A673 (cell line): ENCODE results near the gene PI4K2A. TPM values are rescaled to one million over a fixed set of nuclear protein-coding genes. Genes with fewer than 3 reads are reported as not detected.

Experiments
- BruUV-seq: library from RNA; stranded (reverse); fragments of 400-500 nt; replicated peaks from 2 replicates; lab custom pipeline; 2021; lab: Mats Ljungman, UMichigan
- CTCF ChIA-PET: fragments of 300-600 bp; sonication (Branson Sonifier 250); formaldehyde crosslinking; loops from one replicate; lab custom pipeline; 2022; ENCODE audit warnings: antibody characterized with exemption; lab: Charles Lee
- POLR2A ChIA-PET: fragments of 300-600 bp; sonication (Branson Sonifier 250); formaldehyde crosslinking; loops from one replicate; lab custom pipeline; 2022; ENCODE audit warnings: antibody characterized with exemption; ENCODE audit not compliant: low non-redundant PET; lab: Charles Lee
- DNase-seq: peaks from one replicate; pipeline ENCODE4 v3.0.0-alpha.2; 2015; ENCODE audit warnings: low spot score
- H3K27ac ChIP-seq: fragments of 200-600 bp; sonication (generic); 2 replicates; pipeline ENCODE4 v1.5.1; 2016; ENCODE audit warnings: mixed run types, low read depth, mild to moderate bottlenecking, mixed read lengths, antibody characterized with exemption, low read length; ENCODE audit not compliant: poor library complexity, severe bottlenecking
- H3K27me3 ChIP-seq: fragments of 200-600 bp; sonication (generic); replicated peaks from 2 replicates; pipeline ENCODE4 v1.6.1; 2017; ENCODE audit warnings: mixed run types, low read depth, mild to moderate bottlenecking, mixed read lengths, antibody characterized with exemption, low read length; ENCODE audit not compliant: insufficient read depth, poor library complexity
- H3K36me3 ChIP-seq: fragments of 200-600 bp; sonication (generic); 2 replicates; pipeline ENCODE4 v1.6.1; 2016; ENCODE audit warnings: mixed run types, mild to moderate bottlenecking, mixed read lengths, antibody characterized with exemption, low read length; ENCODE audit not compliant: insufficient read depth, poor library complexity, severe bottlenecking
- H3K4me1 ChIP-seq: fragments of 200-600 bp; sonication (generic); 2 replicates; pipeline ENCODE4 v1.6.1; 2017; ENCODE audit warnings: mixed run types, mild to moderate bottlenecking, mixed read lengths, antibody characterized with exemption, low read length; ENCODE audit not compliant: insufficient read depth, poor library complexity, severe bottlenecking
- H3K4me3 ChIP-seq: fragments of 200-600 bp; sonication (generic); 2 replicates; pipeline ENCODE4 v1.5.1; 2016; ENCODE audit warnings: low read depth, mixed run types, mild to moderate bottlenecking, mixed read lengths, low read length; ENCODE audit not compliant: poor library complexity, severe bottlenecking
- H3K9me3 ChIP-seq: fragments of 200-600 bp; sonication (generic); 2 replicates; pipeline ENCODE4 v1.6.1; 2016; ENCODE audit warnings: mixed run types, low read depth, mild to moderate bottlenecking, mixed read lengths, antibody characterized with exemption, low read length; ENCODE audit not compliant: poor library complexity, severe bottlenecking
- CTCF ChIP-seq: fragments of 300-800, 200-600 bp; sonication (generic); conservative IDR thresholded peaks from 2 replicates; pipeline ENCODE4 v1.5.1; 2017; ENCODE audit warnings: low read depth, mild to moderate bottlenecking, antibody characterized with exemption, low read length, moderate library complexity, mixed read lengths
- EZH2 ChIP-seq: fragments of 200-600 bp; sonication (generic); IDR thresholded peaks from 2 replicates; pipeline ENCODE4 v1.6.1; 2017; ENCODE audit warnings: borderline replicate concordance, low read depth, mild to moderate bottlenecking, mixed read lengths, antibody characterized with exemption, low read length; ENCODE audit not compliant: poor library complexity, severe bottlenecking
- intact Hi-C: fragments of 100-400 bp; cut with micrococcal nuclease; formaldehyde crosslinking; loops from one replicate; pipeline ENCODE4 v1.10.0; 2022; ENCODE audit not compliant: unreplicated experiment
- total RNA-seq: library from RNA; stranded (reverse); gene quantifications from 2 replicates; pipeline ENCODE4 v1.2.3, GENCODE V29; 2021

Gene PI4K2A
- total RNA-seq, 1 experiment from 2014 or later, result 23.6 TPM

GRCh38 chr10:97607095-97607636, 33.3 kb upstream of the PI4K2A start:
- Histone ChIP-seq H3K4me1 (no peaks in the 10 kb centered on the region), H3K36me3 (no peaks in the 10 kb centered on the region), H3K4me3 (no peak overlapping the region), H3K27me3 (no peaks in the 10 kb centered on the region), H3K9me3 (no peaks in the 10 kb centered on the region), H3K27ac (no peak overlapping the region)
- DNase-seq, result no peak
- intact Hi-C loops, result no loop called here
- no TSS peak for BruUV-seq
- POLR2A ChIA-PET, result no interaction called here
- no peak for TF ChIP-seq EZH2
- TF ChIP-seq CTCF, result no peak
- CTCF ChIA-PET, result no interaction called here

- POLR2A ChIA-PET, result no interaction called here
- DNase-seq, result no peak
- Histone ChIP-seq H3K9me3 (no peaks in the 10 kb centered on the region), H3K27me3 (no peaks in the 10 kb centered on the region), H3K27ac (no peak overlapping the region), H3K4me1 (no peaks in the 10 kb centered on the region), H3K4me3 (no peak overlapping the region), H3K36me3 (no peaks in the 10 kb centered on the region)
- CTCF ChIA-PET, result interaction anchor here (1.6 kb wide), 1 partner anchor 37 kb away, joined by 3 read pairs; the partner anchor contains the start of gene ANKRD2
- intact Hi-C loops, result no loop called here
- no TSS peak for BruUV-seq
- TF ChIP-seq CTCF (no peak), EZH2 (no peak)
Measured at GRCh38 chr10:97608991-97609561, 31.4 kb upstream of the PI4K2A start.

- TF ChIP-seq CTCF (no peak), EZH2 (no peak)
- no peaks in the 10 kb centered on the region for H3K4me1 ChIP-seq
- no TSS peak for BruUV-seq
- POLR2A ChIA-PET, result no interaction called here
- CTCF ChIA-PET, result no interaction called here
- intact Hi-C loops, result no loop called here
- no peaks in the 10 kb centered on the region for H3K27me3 ChIP-seq
- DNase-seq, result no peak
- no peak overlapping the region for H3K4me3 ChIP-seq
- H3K27ac ChIP-seq, result no peak overlapping the region
- no peaks in the 10 kb centered on the region for H3K9me3 ChIP-seq
- H3K36me3 ChIP-seq, result no peaks in the 10 kb centered on the region
Measured at GRCh38 chr10:97611473-97611872, 29.0 kb upstream of the PI4K2A start.
